A673 (cell line): ENCODE measurements around the gene HOXA5. TPM values are rescaled to one million over a fixed set of nuclear protein-coding genes. Genes with fewer than 3 reads are reported as not detected.

Source experiments
- BruUV-seq: library from RNA; stranded (reverse); fragments of 400-500 nt; replicated peaks from 2 replicates; lab custom pipeline; 2021; lab: Mats Ljungman, UMichigan
- CTCF ChIA-PET: fragments of 300-600 bp; sonication (Branson Sonifier 250); formaldehyde crosslinking; loops from one replicate; lab custom pipeline; 2022; ENCODE audit warnings: antibody characterized with exemption; lab: Charles Lee
- POLR2A ChIA-PET: fragments of 300-600 bp; sonication (Branson Sonifier 250); formaldehyde crosslinking; loops from one replicate; lab custom pipeline; 2022; ENCODE audit warnings: antibody characterized with exemption; ENCODE audit not compliant: low non-redundant PET; lab: Charles Lee
- DNase-seq: peaks from one replicate; pipeline ENCODE4 v3.0.0-alpha.2; 2015; ENCODE audit warnings: low spot score
- H3K27ac ChIP-seq: fragments of 200-600 bp; sonication (generic); 2 replicates; pipeline ENCODE4 v1.5.1; 2016; ENCODE audit warnings: mixed run types, low read depth, mild to moderate bottlenecking, mixed read lengths, antibody characterized with exemption, low read length; ENCODE audit not compliant: poor library complexity, severe bottlenecking
- H3K27me3 ChIP-seq: fragments of 200-600 bp; sonication (generic); replicated peaks from 2 replicates; pipeline ENCODE4 v1.6.1; 2017; ENCODE audit warnings: mixed run types, low read depth, mild to moderate bottlenecking, mixed read lengths, antibody characterized with exemption, low read length; ENCODE audit not compliant: insufficient read depth, poor library complexity
- H3K36me3 ChIP-seq: fragments of 200-600 bp; sonication (generic); 2 replicates; pipeline ENCODE4 v1.6.1; 2016; ENCODE audit warnings: mixed run types, mild to moderate bottlenecking, mixed read lengths, antibody characterized with exemption, low read length; ENCODE audit not compliant: insufficient read depth, poor library complexity, severe bottlenecking
- H3K4me1 ChIP-seq: fragments of 200-600 bp; sonication (generic); 2 replicates; pipeline ENCODE4 v1.6.1; 2017; ENCODE audit warnings: mixed run types, mild to moderate bottlenecking, mixed read lengths, antibody characterized with exemption, low read length; ENCODE audit not compliant: insufficient read depth, poor library complexity, severe bottlenecking
- H3K4me3 ChIP-seq: fragments of 200-600 bp; sonication (generic); 2 replicates; pipeline ENCODE4 v1.5.1; 2016; ENCODE audit warnings: low read depth, mixed run types, mild to moderate bottlenecking, mixed read lengths, low read length; ENCODE audit not compliant: poor library complexity, severe bottlenecking
- H3K9me3 ChIP-seq: fragments of 200-600 bp; sonication (generic); 2 replicates; pipeline ENCODE4 v1.6.1; 2016; ENCODE audit warnings: mixed run types, low read depth, mild to moderate bottlenecking, mixed read lengths, antibody characterized with exemption, low read length; ENCODE audit not compliant: poor library complexity, severe bottlenecking
- EZH2 ChIP-seq: fragments of 200-600 bp; sonication (generic); IDR thresholded peaks from 2 replicates; pipeline ENCODE4 v1.6.1; 2017; ENCODE audit warnings: borderline replicate concordance, low read depth, mild to moderate bottlenecking, mixed read lengths, antibody characterized with exemption, low read length; ENCODE audit not compliant: poor library complexity, severe bottlenecking
- intact Hi-C: fragments of 100-400 bp; cut with micrococcal nuclease; formaldehyde crosslinking; loops from one replicate; pipeline ENCODE4 v1.10.0; 2022; ENCODE audit not compliant: unreplicated experiment
- total RNA-seq: library from RNA; stranded (reverse); gene quantifications from 2 replicates; pipeline ENCODE4 v1.2.3, GENCODE V29; 2021
- TF ChIP-seq, protein P1 (sequence below): fragments of 300-800, 200-600 bp; sonication (generic); conservative IDR thresholded peaks from 2 replicates; pipeline ENCODE4 v1.5.1; 2017; ENCODE audit warnings: low read depth, mild to moderate bottlenecking, antibody characterized with exemption, low read length, moderate library complexity, mixed read lengths

HOXA5 gene
- total RNA-seq, 1 experiment from 2014 or later = not detected

DNA sequence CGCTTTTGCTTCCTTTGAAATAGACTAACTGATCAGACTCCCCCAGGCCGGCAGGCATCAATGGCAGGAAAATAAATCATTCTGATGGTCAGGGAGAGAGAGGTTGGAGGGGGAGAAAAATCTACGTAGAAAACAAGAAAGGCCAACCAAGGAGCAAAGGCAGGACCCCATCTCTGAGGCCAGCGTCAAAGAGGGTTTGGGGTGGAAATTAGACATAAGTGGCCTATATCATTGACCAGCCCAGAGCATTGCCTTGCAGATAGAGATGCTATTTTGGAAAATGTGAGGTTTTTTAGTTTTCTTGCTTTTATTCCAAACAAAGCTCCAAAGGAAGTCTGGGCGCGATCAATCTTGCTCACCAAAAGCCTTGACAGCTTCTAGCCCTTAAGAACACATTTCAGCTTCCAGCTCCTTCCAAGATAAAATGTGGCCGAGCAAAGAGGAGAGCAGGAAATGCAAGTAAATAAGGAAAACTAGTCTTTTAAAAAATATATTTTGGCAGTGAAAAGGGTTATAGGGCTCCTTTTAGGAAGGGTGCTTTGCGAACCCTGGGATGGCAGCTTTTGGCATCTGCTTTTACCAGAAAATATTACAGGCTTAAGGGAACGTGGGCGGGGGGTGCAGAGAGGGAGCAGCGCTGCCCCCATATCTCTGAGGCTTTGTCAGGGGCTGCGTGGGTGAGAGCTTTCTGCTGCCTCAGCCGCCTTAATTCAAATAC lies 39.0 kb downstream of the HOXA5 start:
- CTCF ChIA-PET = no interaction called here
- Histone ChIP-seq H3K27me3 (peaks cover 100% of the 10 kb centered on the region), H3K9me3 (no peaks in the 10 kb centered on the region), H3K27ac (no peak overlapping the region), H3K4me3 (no peak overlapping the region), H3K36me3 (no peaks in the 10 kb centered on the region), H3K4me1 (no peaks in the 10 kb centered on the region)
- no TSS peak for BruUV-seq
- no peak for DNase-seq
- intact Hi-C loops = no loop called here
- POLR2A ChIA-PET = no interaction called here
- peak; percentile 23 for TF ChIP-seq EZH2
- TF ChIP-seq, protein P1, sequence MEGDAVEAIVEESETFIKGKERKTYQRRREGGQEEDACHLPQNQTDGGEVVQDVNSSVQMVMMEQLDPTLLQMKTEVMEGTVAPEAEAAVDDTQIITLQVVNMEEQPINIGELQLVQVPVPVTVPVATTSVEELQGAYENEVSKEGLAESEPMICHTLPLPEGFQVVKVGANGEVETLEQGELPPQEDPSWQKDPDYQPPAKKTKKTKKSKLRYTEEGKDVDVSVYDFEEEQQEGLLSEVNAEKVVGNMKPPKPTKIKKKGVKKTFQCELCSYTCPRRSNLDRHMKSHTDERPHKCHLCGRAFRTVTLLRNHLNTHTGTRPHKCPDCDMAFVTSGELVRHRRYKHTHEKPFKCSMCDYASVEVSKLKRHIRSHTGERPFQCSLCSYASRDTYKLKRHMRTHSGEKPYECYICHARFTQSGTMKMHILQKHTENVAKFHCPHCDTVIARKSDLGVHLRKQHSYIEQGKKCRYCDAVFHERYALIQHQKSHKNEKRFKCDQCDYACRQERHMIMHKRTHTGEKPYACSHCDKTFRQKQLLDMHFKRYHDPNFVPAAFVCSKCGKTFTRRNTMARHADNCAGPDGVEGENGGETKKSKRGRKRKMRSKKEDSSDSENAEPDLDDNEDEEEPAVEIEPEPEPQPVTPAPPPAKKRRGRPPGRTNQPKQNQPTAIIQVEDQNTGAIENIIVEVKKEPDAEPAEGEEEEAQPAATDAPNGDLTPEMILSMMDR = no peak

DNA sequence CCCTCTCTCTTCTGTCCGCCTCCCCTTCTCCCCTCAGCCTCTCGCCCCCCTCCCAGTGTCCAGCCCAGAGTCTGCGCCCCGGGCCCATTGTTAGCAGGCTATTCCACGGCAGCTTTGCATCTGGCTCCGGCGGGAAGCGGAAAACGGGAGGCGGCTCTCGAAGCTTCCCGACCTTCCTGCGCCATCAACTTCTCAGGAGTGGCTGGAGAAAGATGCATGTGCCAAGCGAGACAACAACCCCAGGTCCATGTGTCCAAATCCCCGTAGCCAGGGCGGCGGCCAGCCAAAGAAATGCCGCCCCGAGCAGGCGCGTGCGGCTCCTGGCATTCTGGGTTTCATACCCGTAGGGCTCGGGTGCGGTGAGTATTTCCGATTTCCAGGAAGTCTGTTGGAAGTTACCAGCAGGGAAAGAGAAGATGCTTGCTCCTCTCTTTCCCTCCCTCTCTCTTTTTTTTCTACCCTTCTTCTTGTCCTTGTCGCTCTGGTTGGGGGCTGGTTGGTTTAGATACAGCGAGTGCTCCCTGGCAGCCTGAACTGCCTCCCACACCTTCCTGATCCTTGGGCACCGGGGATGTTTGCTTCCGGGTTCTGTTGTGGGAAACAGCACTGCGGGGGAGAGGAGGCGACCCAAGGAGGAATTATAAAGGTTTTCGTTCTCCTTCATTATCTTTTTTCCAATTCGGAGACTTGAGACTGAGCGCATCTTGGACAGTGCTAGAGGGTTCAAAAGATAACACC lies 39.8 kb downstream of the HOXA5 start:
- Histone ChIP-seq H3K27me3 (peaks cover 100% of the 10 kb centered on the region), H3K9me3 (no peaks in the 10 kb centered on the region), H3K27ac (no peak overlapping the region), H3K4me3 (no peak overlapping the region), H3K4me1 (no peaks in the 10 kb centered on the region), H3K36me3 (no peaks in the 10 kb centered on the region)
- CTCF ChIA-PET = no interaction called here
- intact Hi-C loops = no loop called here
- no TSS peak for BruUV-seq
- TF ChIP-seq, protein P1 = no peak
- TF ChIP-seq EZH2 = peak; percentile 100
- POLR2A ChIA-PET = no interaction called here
- DNase-seq = no peak

DNA sequence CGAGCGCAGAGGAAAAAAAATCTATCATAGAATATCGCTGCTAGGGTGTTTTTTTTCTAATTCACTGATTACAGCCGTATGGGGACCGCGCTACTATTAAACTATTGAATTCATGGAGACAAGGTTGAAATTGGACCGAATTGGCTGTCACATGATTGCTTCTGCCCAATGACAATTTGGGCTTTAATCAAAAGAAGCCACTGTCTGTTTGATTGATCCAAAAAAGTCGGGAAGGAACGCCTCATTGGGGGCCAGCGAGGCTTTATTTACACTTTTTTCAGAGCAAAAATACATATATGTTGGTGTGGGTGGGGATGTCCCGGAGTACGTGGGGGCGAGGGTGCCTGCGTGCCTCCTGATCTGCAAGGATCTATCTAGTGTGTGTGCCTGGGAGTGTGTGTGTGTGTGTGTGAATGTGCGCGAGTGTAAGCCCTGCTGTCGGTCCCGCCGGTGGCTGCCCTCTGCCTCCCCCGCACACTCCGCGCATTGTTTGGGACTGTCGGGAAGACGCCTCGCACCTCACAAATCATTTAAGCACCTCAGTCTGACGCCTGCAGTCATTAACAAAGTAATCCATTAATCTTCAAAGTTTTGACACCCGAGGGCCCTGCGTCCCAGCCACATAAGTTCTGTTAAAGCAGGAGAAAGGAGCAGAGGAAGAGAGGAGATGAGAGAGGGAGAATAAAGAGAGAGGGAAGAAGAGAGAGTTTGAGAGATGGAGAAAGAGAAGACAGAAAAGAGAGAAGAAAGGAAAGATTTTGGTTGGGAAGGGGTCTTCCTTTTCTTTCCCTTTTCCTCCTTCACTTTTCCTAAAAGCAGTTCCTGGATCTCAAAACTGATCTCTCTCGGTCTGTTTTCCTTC lies 40.7 kb downstream of the HOXA5 start, which contains the start of gene HOXA2:
TSS of gene HOXA2 (minus strand) at position 103 of the 862 bp plus-strand sequence. CDS start 183 bp downstream, outside the sequence.
- DNase-seq = no peak
- H3K36me3 ChIP-seq = no peaks in the 10 kb centered on the region
- no peak within 1 kb of the TSS for H3K27ac ChIP-seq
- no peaks in the 10 kb centered on the region for H3K9me3 ChIP-seq
- TF ChIP-seq, protein P1 = no peak
- peak; percentile 51 for TF ChIP-seq EZH2
- H3K27me3 ChIP-seq = peaks cover 100% of the 10 kb centered on the region
- CTCF ChIA-PET = no interaction called here
- intact Hi-C loops = no loop called here
- no peak within 1 kb of the TSS for H3K4me3 ChIP-seq
- H3K4me1 ChIP-seq = no peaks in the 10 kb centered on the region
- POLR2A ChIA-PET = no interaction called here
- no TSS peak for BruUV-seq
